IPS DF 19.7 (cell line): ENCODE data around the gene CUX1.
"Not testable (repeated sequence)": the region's sequence is repeated elsewhere in the genome, so short reads cannot be mapped to it uniquely, and the experiment has no call there.

Experiments used
- DNase-seq: peaks from one replicate; pipeline ENCODE4 v3.0.0-alpha.2; 2013; ENCODE audit warnings: low read depth, low spot score

Gene CUX1

DNA sequence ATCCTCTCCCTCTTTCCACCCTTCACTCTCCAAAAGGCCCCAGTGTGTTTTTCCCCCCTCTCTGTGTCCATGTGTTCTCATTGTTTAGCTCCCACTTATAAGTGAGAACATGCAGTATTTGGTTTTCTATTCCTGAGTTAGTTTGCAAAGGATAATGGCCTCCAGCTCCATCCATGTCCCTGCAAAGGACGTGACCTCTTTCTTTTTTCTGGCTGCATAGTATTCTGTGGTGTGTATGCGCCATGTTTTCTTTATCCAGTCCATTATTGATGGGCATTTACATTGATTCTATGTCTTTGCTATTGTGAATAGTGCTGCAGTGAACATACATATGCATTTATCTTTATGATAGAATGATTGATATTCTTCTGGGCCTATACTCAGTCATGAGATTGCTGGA, 31.9 kb downstream of the CUX1 start:
- not testable (repeated sequence) for DNase-seq

DNA sequence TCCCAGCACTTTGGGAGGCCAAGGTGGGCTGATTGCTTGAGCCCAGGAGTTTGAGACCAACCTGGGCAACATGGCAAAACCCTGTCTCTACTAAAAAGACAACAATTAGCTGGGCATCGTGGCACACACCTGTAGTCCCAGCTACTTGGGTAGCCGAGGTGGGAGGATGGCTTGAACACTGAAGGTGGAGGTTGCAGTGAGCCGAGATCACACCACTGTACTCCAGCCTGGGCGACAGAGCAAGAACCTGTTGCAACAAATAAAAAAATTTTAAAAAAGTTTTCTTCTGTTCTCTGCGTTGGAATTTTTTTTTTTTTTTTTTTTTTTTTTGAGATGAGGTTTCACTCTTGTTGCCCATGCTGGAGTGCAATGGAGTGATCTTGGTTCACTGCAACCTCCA, 34.9 kb downstream of the CUX1 start:
- not testable (repeated sequence) for DNase-seq

DNA sequence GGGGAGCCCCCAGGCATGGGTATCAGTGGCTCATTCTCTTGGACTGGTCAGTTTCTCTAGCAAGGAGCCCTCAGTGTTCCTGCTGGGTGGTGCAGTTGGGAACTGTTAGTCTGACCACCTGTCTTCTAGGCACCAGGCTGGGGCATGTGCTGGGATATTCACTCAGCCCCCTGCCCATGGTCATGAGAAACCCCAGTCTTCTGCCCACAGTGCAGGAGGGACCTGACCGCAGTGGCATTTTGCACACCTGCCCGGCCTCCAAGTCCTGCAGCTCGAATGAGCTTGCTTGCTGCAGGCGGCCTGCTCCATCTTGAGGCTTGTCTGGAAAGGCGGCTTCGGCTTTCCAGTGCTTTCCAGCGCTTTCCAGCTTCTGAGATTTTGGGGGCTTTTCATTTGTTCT, 36.3 kb downstream of the CUX1 start:
- no peak for DNase-seq

DNA sequence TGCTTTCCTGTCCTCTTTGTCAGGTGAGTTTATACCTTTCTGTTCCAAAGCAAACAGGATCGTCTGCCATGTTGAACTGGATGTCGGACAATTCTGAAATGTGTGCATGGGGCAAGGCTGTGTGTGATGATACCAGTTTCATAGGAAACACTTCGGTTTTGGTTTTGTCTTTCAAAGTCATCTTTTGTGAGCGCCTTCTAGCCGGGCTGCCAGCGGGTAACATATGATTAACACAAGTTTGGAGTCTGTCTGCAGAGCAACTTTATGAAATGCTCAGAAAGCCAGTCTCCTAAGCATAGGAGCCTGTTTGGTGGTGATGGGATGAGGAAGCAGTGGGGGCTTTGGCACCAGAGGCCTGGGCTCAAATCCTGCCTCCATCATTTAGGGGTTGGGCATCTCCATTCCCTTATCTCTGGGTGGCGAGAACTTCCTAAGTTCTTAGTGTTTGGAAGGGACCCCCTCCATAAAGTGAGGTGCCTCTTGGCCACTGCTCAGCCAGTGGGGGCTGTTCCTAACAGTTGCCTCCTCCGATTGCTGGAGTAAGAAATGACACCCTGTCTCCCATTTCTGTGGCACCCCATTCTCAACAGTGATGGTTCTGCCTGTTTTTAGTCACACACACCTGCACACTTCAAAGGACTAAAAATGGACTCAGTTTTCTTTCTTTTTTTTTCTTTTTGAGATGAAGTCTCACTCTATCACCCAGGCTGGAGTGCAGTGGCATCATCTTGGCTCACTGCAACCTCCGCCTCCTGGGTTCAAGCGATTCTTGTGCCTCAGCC, 36.8 kb downstream of the CUX1 start:
- DNase-seq = no peak

DNA sequence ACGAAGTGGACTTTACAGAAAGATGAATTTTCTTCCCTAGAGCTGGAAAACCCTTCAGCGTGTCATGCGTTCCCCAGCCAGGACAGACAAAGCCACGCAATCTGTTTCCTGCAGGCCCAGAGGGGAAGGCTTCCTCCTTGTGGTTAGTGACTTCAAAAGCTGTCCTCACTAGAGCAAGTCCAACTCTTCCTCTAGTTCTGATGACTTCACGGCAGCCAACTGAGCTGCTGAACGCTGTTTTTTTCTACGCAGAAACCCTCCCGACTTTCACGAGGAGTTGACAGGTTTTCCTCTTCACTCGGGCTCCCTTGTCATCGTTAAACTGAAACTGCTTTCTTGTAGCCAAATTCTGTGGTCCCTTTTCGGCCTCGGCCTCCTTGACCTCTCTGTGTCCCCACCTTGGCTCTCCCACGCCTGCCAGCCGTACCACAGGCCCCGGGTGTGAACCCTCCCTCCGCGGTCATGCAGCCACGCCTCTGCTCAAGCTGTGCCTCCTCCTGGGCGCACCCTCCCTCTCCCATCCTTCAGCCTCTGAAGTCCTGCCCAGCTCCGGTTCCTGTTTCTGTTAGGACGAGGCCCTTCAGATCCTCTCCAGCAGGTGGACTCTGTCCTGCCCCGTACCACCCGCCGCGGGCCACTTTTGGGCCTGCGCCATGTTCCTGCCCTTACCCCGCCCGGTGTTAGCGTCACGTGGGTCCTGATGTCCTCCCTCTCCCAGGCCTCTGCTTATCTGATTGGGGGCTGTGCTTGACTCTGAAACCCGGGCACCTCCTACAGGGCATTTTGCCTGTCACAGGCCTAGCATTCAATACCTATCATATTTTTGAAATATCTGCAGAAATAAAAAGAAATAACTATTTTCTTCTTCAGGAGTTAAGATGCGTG, 39.3 kb downstream of the CUX1 start:
- DNase-seq = no peak

DNA sequence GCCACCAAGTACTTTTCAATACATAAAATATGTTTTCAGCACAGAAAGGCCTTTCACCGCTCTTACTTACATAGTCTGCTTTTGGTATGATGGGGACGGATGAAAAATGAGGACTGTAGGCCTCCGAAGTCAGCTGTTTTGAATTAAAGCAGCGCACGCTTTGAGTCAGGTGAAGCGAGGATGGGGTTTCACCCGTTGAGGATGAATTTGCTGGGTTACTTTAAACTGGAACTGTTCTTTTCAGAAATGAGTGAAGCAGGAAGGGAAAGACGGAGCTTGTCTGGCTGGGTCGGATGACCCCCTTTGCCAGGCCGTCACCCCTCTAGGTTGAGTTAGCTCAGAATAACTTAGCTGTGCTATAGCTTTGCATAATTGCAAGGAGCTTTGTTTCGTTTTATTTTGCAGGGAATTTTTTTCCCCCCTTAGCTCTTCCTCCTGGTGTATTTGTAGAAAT, 40.0 kb downstream of the CUX1 start:
- no peak for DNase-seq

DNA sequence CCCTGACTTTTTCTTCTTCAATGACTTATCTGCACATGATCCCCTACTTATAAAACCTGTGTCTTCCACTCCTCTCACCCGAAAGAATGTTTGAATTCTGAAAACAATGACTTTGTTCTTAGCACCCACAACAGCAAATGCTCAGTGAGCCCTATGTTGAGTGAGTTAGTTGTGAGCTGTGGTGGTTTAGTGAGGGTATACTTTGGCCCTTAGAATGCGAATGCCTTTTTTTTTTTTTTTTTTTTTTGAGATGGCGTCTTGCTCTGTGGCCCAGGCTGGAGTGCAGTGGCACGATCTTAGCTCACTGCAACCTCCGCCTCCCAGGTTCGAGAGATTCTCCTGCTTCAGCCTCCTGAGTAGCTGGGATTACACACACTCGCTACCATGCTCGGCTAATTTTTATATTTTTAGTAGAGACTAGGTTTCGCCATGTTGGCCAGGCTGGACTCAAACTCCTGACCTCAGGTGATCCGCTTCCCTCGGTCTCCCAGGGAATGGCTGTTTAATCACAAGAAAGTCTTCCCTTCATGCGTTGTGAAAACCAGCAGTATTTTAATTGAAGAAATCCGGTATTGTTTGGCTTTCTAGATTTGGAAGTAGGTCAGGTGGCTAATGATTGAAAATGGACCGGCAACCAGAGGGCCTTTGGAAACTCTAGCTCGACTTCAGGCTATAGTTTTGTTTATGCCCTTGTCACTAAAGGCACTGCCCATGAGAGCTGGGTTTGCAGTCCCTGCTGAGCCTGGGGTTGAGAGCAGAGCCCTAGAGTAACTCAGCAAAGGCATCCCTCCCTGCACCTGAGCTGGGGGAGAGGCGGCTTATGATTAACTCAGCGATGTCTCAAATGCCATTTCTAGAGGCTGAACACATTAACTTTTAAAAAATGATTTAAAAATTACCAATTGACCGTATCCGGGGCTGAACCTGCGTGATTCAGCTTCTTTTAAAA, 41.3 kb downstream of the CUX1 start:
- DNase-seq = no peak

DNA sequence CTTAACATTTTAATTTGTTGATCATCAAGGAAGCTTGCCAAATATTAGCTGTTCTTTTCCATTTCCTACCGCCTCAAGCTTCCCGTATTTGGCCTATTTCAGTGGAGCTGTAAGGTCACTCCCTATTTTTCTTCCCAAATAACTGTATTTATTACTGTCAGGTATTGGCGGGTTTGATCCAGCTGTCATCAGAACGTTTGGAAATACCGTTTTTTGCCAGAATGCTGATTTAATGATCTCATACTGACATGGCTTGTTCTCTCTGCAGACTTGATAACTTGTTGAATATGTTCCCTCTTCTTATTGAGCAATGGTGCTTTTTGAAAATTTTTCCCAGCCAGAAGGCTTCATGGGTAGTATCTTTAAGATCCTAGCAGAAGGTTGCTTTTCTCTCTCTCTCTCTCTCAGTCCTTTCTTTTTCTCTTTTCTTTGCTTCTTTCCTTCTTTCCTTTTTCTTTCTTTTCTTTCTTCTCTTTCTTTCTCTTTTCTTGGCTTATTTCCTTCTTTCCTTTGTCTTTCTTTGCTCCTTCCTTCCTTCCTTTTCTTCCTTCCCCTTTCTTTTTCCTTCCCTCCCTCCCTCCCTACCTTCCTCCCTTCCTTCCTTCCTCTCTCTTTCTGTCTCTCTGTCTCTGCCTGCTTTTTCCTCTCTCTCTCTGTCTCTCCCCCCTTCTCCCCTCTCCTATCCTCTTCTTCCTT, 42.1 kb downstream of the CUX1 start:
- DNase-seq = no peak

DNA sequence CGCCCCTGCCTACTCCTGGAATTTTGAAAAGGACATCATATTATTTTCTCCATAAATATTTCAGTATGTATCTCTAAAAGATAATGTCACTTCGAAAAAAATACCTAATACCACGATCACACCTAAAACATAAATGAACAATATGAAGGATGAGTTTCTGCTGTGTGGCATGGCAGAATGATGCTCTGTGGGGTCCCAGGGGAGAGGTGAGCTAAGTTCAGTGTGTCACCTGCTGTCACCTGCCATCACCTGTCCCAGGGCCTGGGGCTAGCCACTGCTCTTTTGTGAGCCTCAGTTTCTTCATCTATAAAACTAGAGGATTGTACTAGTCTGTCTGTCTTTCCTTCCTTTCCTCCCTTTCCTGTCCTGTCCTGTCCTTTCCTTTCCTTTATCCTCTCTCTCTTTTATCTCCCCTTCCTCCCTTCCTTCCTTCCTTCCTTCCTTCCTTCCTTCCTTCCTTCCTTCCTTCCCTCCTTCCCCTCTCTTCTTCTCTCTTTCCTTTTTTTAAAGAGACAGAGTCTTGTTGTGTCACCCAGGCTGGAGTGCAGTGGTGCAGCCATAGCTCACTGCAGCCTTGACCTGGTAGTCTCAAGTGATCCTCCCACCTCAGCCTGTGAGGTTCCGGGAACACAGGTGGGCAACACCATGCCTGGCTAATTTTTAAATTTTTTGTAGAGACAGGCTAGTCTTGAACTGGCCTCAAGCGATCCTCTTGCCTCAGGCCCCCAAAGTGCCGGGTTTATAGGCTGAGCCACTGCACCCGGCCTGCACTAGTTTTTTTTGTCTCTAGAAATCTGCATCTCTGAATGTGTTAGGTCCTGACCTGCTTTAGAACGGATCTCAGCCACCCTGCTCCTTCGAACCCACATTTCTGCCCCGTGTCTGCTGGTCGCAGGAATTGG, 43.1 kb downstream of the CUX1 start:
- DNase-seq = no peak

DNA sequence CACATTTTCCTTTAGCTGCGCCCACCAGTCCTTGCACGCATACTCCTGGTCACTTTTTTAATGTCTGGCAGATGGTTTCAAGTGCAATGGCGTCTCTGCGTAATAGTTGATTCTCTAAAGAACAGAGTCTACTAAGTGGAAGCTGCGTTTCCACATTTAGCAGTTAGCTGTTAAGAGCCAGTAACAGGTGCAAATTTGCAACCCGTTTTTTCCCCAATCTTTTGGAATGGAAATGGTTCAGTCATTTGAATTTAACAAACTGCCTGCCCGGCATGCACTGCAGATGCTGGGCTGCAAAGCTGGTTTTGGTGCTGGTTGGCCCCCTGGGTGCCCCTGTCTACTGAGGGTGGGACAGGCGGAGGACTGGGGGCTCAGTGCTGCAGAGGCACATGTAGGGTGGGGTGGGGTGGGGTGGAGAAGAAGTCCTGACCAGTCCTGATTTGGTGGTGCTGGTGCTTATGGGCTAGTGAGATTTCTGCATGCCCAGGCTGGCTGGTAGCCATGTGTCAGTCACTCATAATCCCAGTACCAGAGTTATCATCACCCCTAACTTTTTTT, 43.9 kb downstream of the CUX1 start:
- DNase-seq = no peak

DNA sequence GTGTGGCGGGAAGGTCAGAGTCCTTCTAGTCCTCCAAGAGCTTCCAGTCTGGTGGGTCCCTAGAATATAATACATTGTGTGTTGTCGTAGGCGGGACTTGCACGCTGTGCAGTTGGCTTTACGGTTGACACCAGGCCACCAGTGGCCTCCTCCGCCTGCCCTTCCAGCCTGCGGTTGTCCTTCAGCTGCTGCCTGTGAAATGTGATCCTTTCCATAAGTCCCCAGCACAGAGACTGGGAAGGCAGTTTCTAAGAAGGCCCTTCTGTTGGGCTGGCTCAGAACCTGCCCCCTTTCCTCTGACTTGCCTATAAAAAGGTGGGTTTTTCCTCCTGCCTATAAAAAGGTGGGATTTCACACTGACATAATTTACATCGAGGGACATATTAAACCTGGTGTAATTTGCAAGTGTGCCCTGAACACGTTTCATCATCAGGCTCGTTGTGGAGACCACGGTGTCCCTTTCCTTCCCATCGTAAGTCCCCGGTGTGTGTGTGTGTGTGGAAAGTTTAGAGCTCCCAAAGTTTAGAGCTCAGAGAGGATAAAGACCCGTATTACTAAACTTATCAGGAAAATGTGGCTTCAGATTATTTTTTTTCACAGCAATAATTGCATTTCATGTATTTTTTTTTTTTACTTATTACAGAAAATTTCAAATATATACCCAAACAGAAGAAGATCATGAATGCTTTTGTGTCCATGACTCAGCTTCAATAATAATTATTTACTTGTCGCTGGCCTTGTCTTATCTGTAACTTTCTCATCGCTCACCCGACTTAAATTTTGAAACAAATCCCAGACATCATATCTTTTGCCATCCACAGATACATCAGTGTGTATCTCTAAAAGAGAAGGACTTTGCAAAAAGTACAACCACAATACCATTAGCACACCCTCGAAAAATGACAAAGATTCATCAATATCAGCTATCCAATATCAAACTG, 45.1 kb downstream of the CUX1 start:
- DNase-seq = no peak

DNA sequence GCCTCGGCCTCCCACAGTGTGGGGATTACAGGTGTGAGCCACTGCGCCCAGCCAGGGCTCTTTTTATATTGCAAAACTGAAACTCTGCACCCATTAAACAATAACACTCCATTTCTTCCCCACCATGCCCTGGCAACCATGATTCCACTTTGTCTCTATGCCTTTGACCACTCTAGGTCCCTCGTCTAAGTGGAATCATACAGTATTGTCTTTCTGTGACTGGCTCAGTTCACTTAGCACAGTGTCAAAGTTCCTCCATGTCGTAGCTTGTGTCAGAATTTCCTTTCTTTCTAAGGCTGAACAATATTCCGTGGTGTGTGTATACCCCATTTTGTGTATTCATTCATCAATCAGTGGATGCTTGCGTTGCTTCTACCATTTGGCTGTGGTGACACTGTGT, 46.2 kb downstream of the CUX1 start:
- DNase-seq = no peak

DNA sequence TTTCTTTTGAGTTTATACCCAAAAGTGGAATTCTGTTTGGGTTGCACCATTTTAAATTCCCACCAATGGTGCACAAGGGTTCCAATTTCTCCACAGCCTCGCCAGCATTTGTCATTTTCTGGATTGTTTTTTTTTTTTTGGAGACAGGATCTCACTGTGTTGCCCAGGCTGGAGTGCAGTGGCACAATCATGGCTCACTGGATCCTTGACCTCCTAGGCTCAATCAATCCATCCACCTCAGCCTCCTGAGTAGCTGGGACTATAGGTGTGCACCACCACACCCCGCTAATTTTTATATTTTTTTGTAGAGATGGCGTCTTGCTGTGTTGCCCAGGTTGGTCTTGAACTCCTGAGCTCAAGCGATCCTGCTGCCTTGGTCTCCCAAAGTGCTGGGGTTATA, 46.6 kb downstream of the CUX1 start:
- DNase-seq = no peak

DNA sequence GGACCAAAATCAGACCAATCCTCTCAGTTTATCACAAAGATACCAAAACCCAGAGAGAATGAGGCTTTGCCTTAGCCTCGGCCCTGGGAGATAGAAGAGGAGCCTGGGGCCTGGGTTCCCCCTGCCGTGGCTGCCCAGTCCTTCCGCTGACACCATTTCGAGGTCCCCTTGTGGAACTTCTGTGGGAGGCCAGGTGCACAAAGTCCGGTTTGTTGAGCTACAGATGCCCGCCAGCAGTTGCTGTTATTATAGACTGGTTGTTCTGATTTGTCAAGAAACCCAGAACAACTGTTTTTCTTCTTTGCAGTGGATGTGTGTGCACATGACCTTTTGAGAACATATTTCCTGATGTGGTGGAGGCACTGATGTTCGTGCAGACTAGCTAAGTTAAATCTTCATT, 47.6 kb downstream of the CUX1 start:
- DNase-seq = no peak

DNA sequence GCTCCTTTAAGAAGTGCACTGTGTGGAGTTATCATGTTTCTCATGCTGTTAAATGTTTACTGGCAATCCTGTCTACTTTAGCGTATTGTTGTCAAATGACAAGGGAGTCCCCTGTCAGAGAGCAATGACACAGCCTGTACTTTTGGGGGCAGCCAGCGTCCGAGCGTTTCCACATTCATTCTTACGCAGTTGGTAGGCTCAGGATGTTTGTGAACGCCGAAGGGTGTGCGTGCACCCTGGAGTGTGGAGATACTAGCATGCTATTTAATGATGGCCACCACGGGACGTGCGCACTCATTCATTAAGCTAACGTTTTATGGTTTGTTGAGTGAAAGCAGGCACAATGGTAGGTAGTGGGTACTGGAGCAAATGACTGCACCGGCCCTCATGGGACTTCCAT, 48.0 kb downstream of the CUX1 start:
- DNase-seq = no peak

DNA sequence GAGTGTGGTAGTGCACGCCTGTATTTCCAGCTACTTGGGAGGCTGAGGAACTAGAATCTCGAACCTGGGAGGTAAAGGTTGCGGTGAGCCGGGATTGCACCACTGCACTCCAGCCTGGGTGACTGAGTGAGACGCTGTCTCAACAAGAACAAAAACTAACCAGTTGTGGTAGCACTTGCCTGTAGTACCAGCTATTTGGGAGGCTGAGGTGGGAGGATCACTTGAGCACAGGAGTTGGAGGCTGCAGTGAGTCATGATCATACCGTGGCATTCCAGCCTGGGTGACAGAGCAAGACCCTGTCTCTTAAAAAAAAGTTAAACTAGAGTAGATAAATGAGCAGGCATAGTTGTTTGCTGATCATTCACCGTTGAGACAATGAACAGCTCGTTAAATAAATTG, 48.9 kb downstream of the CUX1 start:
- no peak for DNase-seq

DNA sequence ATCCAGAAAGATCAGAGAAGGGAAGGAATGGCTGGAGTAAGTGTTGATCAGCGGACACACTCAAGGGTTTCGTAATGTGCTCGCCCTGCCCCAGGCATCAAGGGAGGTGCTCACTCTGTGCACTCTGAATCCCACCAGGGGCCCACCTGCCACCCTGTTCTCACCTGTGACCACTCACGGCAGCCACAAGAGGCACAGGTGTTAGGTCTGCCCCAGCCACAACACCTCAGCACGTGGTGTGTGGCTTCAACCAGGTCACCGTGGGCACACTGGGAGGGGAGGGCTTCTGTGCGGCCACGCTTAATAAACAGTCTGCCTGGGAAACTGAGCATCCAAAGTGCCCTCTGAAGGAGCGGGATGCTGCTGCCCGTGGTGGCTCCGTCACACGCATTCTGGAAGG, 49.8 kb downstream of the CUX1 start:
- no peak for DNase-seq

DNA sequence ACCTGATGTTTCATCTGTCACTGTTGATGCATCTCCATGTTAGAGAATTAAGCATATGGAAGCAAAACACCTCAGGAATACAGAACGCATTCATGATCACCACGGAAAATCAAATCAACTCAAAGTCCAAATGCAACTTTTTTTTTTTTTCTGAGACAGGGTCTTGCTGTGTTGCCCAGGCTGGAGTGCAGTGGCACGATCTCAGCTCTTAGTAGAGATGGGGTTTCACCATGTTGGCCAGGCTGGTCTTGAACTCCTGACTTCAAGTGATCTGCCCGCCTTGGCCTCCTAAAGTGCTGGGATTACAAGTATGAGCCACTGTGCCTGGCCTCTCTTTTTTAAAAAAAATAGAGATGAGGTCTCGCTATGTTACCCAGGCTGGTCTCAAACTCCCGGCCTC, 50.3 kb downstream of the CUX1 start:
- DNase-seq = not testable (repeated sequence)
